ENCODE measurements around the gene KRT76. TPM values are rescaled to one million over a fixed set of nuclear protein-coding genes. Genes with fewer than 3 reads are reported as not detected.

The KRT76 gene
- total RNA-seq, 1 experiment from 2014 or later, result not detected

DNA sequence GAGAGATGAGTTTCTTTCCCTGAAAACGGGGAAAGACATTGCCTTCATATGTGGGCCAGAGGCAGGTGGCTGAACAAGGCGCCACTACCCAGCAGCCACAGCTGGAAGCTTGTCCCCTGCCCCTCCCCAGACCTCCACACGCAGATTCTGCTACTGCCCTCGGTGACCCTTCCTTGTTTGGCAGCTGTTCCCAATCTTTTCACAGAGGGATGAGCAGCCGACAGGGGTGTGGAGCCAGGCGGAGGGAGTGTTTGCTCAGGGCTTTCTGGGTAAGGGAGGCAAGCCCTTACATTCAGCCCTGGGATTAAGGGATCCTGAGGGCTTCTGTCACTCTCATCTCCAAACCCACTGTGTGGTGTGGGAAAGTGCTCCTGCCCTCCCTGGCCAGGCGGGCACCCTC is 41.2 kb upstream of the KRT76 start:
- ChIA-PET POLR2A (ENCODE audit: unreplicated experiment) (no interaction called here), CTCF (no interaction called here)
- H4K20me1 ChIP-seq (ENCODE audit: low read length), result no peaks in the 10 kb centered on the region
- H3K9ac ChIP-seq (ENCODE audit: low read length), result no peak overlapping the region
- DNase-seq, result no peak
- no peaks in the 10 kb centered on the region for H3K79me2 ChIP-seq (ENCODE audit: low read length)
- H3K36me3 ChIP-seq (ENCODE audit: low read depth, low read length), result no peaks in the 10 kb centered on the region
- no peak for ATAC-seq
- intact Hi-C loops (cut with micrococcal nuclease), result no loop called here
- no peak overlapping the region for H3K27ac ChIP-seq (ENCODE audit: low read length)
- no peaks in the 10 kb centered on the region for H3F3A ChIP-seq (ENCODE audit: low read length, unreplicated experiment)
- H3K9me3 ChIP-seq (ENCODE audit: low read length), result no peaks in the 10 kb centered on the region
- no peak overlapping the region for H2AFZ ChIP-seq (ENCODE audit: low read length)
- no peak overlapping the region for H3K4me2 ChIP-seq (ENCODE audit: low read length)
- no TSS peak for BruUV-seq (replicated peaks)
- H3K9me2 ChIP-seq (replicated peaks; ENCODE audit: low read length), result no peaks in the 10 kb centered on the region
- TF ChIP-seq CTCF (conservative IDR thresholded peaks at IDR 0.05; ENCODE audit: low read depth, low read length), result no peak
- TF ChIP-seq EZH2 (IDR thresholded peaks at IDR 0.05; ENCODE audit: low read length, unreplicated experiment), result no peak
- TF ChIP-seq EZH2phosphoT487 (IDR thresholded peaks at IDR 0.05; ENCODE audit: borderline replicate concordance, low read length), result no peak
- H3K4me3 ChIP-seq (ENCODE audit: low read length), result no peak overlapping the region
- peaks cover 26% of the 10 kb centered on the region for H3K4me1 ChIP-seq (ENCODE audit: insufficient read depth, low read length)
- no peaks in the 10 kb centered on the region; the same call in 1 of the 2 replicates for H3K27me3 ChIP-seq (ENCODE audit: low read length)

DNA sequence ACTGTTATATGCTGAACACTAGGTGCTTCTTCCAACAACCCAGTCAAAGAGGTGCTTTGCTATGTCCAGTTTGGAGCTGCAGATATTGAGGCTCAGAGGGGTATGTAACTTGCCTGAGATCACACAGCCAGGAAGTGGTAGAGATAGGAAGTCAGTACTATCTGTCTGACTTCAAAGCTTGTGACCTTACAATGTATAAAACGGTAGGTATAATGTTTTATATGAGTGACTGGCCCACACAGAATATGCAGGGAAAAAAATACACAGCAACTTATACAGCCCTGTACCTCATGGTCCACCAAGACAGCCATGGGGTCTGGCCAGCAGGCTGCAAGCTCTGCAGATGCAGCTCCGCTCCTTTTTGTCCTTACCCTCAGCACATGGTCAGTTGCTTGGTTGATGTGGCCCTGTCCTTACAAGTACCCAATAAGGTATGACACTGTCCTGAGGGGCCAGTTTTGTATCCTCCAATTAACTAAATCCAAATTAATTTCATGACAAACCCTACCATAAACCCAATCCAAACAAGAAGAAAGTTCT is 40.6 kb upstream of the KRT76 start:
- no peaks in the 10 kb centered on the region for H3K9me3 ChIP-seq (ENCODE audit: low read length)
- intact Hi-C loops (cut with micrococcal nuclease), result no loop called here
- TF ChIP-seq EZH2 (IDR thresholded peaks at IDR 0.05; ENCODE audit: low read length, unreplicated experiment), result no peak
- TF ChIP-seq EZH2phosphoT487 (IDR thresholded peaks at IDR 0.05; ENCODE audit: borderline replicate concordance, low read length), result no peak
- no peak for TF ChIP-seq CTCF (conservative IDR thresholded peaks at IDR 0.05; ENCODE audit: low read depth, low read length)
- no peak overlapping the region for H3K27ac ChIP-seq (ENCODE audit: low read length)
- no TSS peak for BruUV-seq (replicated peaks)
- H3F3A ChIP-seq (ENCODE audit: low read length, unreplicated experiment), result no peaks in the 10 kb centered on the region
- H3K4me2 ChIP-seq (ENCODE audit: low read length), result no peak overlapping the region
- ATAC-seq (no peak), DNase-seq (no peak)
- no peaks in the 10 kb centered on the region for H3K9me2 ChIP-seq (replicated peaks; ENCODE audit: low read length)
- no peaks in the 10 kb centered on the region for H3K36me3 ChIP-seq (ENCODE audit: low read depth, low read length)
- H2AFZ ChIP-seq (ENCODE audit: low read length), result no peak overlapping the region
- H3K79me2 ChIP-seq (ENCODE audit: low read length), result no peaks in the 10 kb centered on the region
- H3K4me3 ChIP-seq (ENCODE audit: low read length), result no peak overlapping the region
- H4K20me1 ChIP-seq (ENCODE audit: low read length), result no peaks in the 10 kb centered on the region
- no peak overlapping the region for H3K9ac ChIP-seq (ENCODE audit: low read length)
- H3K4me1 ChIP-seq (ENCODE audit: insufficient read depth, low read length), result peaks cover 26% of the 10 kb centered on the region
- POLR2A ChIA-PET (ENCODE audit: unreplicated experiment), result no interaction called here
- CTCF ChIA-PET, result no interaction called here
- no peaks in the 10 kb centered on the region; the same call in 1 of the 2 replicates for H3K27me3 ChIP-seq (ENCODE audit: low read length)

DNA sequence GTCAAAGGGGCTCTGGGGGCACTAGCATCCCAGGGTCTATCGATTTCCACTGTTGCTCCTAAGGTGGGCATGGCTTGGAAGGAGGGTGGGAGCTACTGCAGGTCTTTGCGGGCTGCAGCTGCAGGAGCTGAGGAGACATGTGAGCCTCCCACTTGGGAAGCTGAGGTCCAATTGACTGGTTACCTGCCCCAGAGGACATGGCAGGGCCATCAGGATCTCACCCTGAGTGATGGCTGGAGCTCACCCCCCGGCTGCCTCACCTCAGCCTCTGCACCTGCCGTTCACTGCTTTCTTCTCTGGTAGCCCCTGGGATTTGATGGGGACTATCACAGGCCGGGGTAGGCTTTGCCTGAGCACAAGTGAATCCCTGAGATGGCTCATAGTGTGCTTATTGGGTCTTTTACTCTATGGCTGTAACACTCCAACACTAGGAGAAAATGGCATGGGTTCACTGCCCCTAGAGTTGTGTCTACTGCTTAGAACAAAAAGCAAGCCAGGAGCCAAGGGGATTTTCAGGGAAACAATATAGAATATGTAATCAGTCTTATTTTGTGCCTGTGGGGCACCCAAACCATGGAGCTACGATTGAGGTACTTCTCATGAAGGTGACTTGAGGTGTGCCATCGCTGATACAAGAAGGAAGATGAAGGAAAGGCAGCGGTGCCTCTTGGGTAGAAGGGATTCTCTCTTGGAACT is 40.0 kb upstream of the KRT76 start:
- DNase-seq (no peak), ATAC-seq (no peak)
- no peaks in the 10 kb centered on the region for H3K9me3 ChIP-seq (ENCODE audit: low read length)
- CTCF ChIA-PET, result no interaction called here
- no peaks in the 10 kb centered on the region; the same call in 1 of the 2 replicates for H3K27me3 ChIP-seq (ENCODE audit: low read length)
- no peaks in the 10 kb centered on the region for H3K36me3 ChIP-seq (ENCODE audit: low read depth, low read length)
- H4K20me1 ChIP-seq (ENCODE audit: low read length), result no peaks in the 10 kb centered on the region
- H2AFZ ChIP-seq (ENCODE audit: low read length), result no peak overlapping the region
- no peak overlapping the region for H3K4me3 ChIP-seq (ENCODE audit: low read length)
- no peak overlapping the region for H3K4me2 ChIP-seq (ENCODE audit: low read length)
- intact Hi-C loops (cut with micrococcal nuclease), result no loop called here
- no peaks in the 10 kb centered on the region for H3K79me2 ChIP-seq (ENCODE audit: low read length)
- H3K4me1 ChIP-seq (ENCODE audit: insufficient read depth, low read length), result peaks cover 21% of the 10 kb centered on the region
- H3F3A ChIP-seq (ENCODE audit: low read length, unreplicated experiment), result no peaks in the 10 kb centered on the region
- H3K27ac ChIP-seq (ENCODE audit: low read length), result no peak overlapping the region
- no peak overlapping the region for H3K9ac ChIP-seq (ENCODE audit: low read length)
- H3K9me2 ChIP-seq (replicated peaks; ENCODE audit: low read length), result no peaks in the 10 kb centered on the region
- TF ChIP-seq EZH2 (IDR thresholded peaks at IDR 0.05; ENCODE audit: low read length, unreplicated experiment) (no peak), CTCF (conservative IDR thresholded peaks at IDR 0.05; ENCODE audit: low read depth, low read length) (no peak), EZH2phosphoT487 (IDR thresholded peaks at IDR 0.05; ENCODE audit: borderline replicate concordance, low read length) (no peak)
- POLR2A ChIA-PET (ENCODE audit: unreplicated experiment), result no interaction called here
- BruUV-seq (replicated peaks), result no TSS peak

Measured in PC-3 (cell line).